Osteocyte (in vitro differentiated cells): ENCODE measurements around the gene WARS2. TPM values are rescaled to one million over a fixed set of nuclear protein-coding genes. Genes with fewer than 3 reads are reported as not detected.

Experiments
- DNase-seq: peaks from one replicate; pipeline ENCODE4 v3.0.0; 2021; ENCODE audit warnings: mixed read lengths; ENCODE audit not compliant: unreplicated experiment; ENCODE audit errors: extremely low spot score
- H3K27ac Mint-ChIP-seq: one replicate; pipeline ENCODE4 v1.8.0; 2021; ENCODE audit warnings: mild to moderate bottlenecking, mixed read lengths; ENCODE audit not compliant: unreplicated experiment
- H3K27me3 Mint-ChIP-seq: one replicate; pipeline ENCODE4 v1.8.0; 2021; ENCODE audit warnings: mixed read lengths; ENCODE audit not compliant: unreplicated experiment
- H3K36me3 Mint-ChIP-seq: one replicate; pipeline ENCODE4 v1.8.0; 2021; ENCODE audit warnings: mixed read lengths; ENCODE audit not compliant: unreplicated experiment
- H3K4me1 Mint-ChIP-seq: one replicate; pipeline ENCODE4 v1.8.0; 2021; ENCODE audit warnings: mixed read lengths; ENCODE audit not compliant: unreplicated experiment
- H3K4me3 Mint-ChIP-seq: one replicate; pipeline ENCODE4 v1.8.0; 2021; ENCODE audit warnings: mild to moderate bottlenecking, moderate library complexity, mixed read lengths; ENCODE audit not compliant: unreplicated experiment
- H3K9me3 Mint-ChIP-seq: one replicate; pipeline ENCODE4 v1.8.0; 2021; ENCODE audit warnings: mixed read lengths; ENCODE audit not compliant: unreplicated experiment
- total RNA-seq: library from RNA; stranded (reverse); gene quantifications from 2 replicates; pipeline ENCODE4 v1.2.1, GENCODE V29; 2021
- TF ChIP-seq, protein P1 (sequence below): fragments of 200-600 bp; sonication (generic); IDR thresholded peaks from 2 replicates; pipeline ENCODE4 v1.5.0; 2021; ENCODE audit warnings: antibody characterized with exemption, mild to moderate bottlenecking, moderate library complexity

The WARS2 gene
- total RNA-seq, 1 donor from 2014 or later, result 13.2 TPM

DNA sequence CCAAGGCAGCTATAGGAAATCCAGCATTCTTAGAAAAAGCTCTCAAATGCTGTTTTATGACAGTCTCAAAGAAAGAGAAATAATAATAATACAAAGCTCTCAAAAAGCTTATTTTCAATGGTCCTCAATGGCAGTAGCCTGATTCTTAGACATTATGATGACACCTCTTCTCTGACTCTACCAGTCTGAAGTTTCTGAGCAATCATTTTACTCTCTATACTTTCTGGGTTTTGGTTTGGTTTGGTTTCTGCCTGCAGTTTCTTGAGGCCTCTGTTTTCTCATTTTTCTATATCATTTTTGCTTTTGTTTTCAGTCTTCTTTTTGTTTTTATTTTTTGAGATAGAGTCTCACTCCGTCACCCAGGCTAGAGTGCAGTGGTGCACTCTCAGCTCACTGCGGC, 102.1 kb downstream of the WARS2 start:
- Mint-ChIP-seq H3K4me1 (no peaks in the 10 kb centered on the region), H3K9me3 (no peaks in the 10 kb centered on the region), H3K36me3 (no peaks in the 10 kb centered on the region), H3K27me3 (no peaks in the 10 kb centered on the region), H3K4me3 (no peak overlapping the region), H3K27ac (no peak overlapping the region)
- TF ChIP-seq, protein P1, sequence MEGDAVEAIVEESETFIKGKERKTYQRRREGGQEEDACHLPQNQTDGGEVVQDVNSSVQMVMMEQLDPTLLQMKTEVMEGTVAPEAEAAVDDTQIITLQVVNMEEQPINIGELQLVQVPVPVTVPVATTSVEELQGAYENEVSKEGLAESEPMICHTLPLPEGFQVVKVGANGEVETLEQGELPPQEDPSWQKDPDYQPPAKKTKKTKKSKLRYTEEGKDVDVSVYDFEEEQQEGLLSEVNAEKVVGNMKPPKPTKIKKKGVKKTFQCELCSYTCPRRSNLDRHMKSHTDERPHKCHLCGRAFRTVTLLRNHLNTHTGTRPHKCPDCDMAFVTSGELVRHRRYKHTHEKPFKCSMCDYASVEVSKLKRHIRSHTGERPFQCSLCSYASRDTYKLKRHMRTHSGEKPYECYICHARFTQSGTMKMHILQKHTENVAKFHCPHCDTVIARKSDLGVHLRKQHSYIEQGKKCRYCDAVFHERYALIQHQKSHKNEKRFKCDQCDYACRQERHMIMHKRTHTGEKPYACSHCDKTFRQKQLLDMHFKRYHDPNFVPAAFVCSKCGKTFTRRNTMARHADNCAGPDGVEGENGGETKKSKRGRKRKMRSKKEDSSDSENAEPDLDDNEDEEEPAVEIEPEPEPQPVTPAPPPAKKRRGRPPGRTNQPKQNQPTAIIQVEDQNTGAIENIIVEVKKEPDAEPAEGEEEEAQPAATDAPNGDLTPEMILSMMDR, result no peak
- no peak for DNase-seq

DNA sequence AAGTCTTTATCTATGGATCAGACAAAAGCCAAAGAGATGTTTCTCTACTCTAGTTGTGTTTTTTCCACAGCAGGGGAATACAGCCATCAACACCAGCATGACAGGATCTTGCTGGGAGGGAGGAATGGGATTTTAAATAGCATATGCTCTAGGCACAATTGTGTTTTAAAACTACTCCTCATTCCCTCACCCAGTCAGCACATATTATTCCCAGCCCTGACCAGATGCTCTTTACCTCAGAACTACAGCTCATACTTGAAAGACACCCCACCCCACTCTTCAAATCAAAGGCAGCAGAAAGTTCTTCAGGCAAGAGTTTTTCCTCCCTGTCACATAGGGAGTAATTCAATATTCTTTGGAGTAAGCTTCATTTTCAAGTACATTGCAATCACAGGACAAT, 106.1 kb downstream of the WARS2 start:
- TF ChIP-seq, protein P1, result no peak
- no peaks in the 10 kb centered on the region for H3K27me3 Mint-ChIP-seq
- no peak for DNase-seq
- H3K4me1 Mint-ChIP-seq, result no peaks in the 10 kb centered on the region
- H3K36me3 Mint-ChIP-seq, result peaks cover 7% of the 10 kb centered on the region
- H3K27ac Mint-ChIP-seq, result no peak overlapping the region
- H3K9me3 Mint-ChIP-seq, result no peaks in the 10 kb centered on the region
- no peak overlapping the region for H3K4me3 Mint-ChIP-seq

DNA sequence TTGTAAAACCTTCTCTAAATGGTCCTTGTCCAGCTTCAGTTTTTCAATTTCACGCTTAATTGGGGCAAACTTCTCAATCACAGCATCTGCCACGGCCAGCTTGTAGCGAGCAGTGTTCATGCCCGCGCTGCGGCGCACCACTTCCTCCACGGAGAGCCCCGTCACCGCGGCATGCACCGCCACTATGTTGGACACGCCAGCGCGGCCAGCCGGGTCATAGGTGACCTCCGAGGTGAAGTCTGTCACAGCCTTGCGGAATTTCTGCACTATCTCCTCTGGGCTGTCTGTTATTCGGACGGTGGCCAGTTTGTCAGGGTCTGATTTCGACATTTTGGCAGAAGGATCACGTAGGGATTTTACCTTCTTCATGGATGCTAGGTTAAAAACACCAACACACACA, 107.5 kb downstream of the WARS2 start:
- Mint-ChIP-seq H3K9me3 (no peaks in the 10 kb centered on the region), H3K4me3 (no peak overlapping the region), H3K36me3 (peaks cover 7% of the 10 kb centered on the region), H3K4me1 (no peaks in the 10 kb centered on the region), H3K27me3 (no peaks in the 10 kb centered on the region), H3K27ac (no peak overlapping the region)
- TF ChIP-seq, protein P1, result no peak
- no peak for DNase-seq

DNA sequence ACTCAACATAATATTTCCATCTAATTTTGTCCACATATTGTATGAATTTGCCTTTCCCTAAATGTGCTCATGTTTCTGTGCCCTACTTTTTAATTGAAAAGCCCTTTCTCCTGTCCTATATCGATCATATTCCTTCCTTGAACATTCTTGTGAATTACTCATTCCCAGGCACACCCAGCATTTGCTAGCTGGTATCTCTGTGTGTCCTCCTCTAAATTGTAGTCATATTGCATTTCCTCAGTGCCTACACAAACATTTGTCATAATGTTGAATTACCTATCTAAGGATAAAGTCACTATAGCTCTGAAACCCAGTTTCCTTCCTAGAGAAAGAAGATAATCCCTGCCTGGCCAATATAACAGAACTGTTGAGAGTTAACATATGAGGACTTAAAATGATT, 112.7 kb downstream of the WARS2 start:
- H3K4me1 Mint-ChIP-seq, result peaks cover 1% of the 10 kb centered on the region
- TF ChIP-seq, protein P1, result no peak
- DNase-seq, result no peak
- H3K36me3 Mint-ChIP-seq, result peaks cover 2% of the 10 kb centered on the region
- H3K27me3 Mint-ChIP-seq, result no peaks in the 10 kb centered on the region
- peaks cover 4% of the 10 kb centered on the region for H3K9me3 Mint-ChIP-seq
- no peak overlapping the region for H3K27ac Mint-ChIP-seq
- H3K4me3 Mint-ChIP-seq, result no peak overlapping the region

DNA sequence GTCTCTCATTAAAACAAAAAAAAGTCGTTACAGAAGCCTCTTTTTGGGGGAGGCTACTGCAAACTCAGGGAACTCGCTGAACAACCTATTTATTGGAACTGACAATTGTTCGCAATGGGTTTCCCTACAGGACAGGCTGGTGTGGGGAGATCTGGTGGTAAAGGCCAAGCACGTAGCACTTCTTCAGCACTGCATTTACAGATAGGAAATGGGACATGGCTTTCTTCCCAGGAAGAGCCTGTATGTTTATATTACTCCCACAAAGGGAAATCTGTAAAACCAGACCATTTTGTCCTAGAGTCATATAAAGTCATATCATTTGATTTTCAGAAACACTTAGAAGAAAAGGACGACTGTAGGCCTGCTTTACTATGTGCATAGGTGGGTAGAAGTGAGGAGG, 113.5 kb downstream of the WARS2 start:
- peaks cover 1% of the 10 kb centered on the region for H3K4me1 Mint-ChIP-seq
- DNase-seq, result no peak
- H3K36me3 Mint-ChIP-seq, result peaks cover 2% of the 10 kb centered on the region
- no peaks in the 10 kb centered on the region for H3K27me3 Mint-ChIP-seq
- peaks cover 4% of the 10 kb centered on the region for H3K9me3 Mint-ChIP-seq
- H3K27ac Mint-ChIP-seq, result no peak overlapping the region
- TF ChIP-seq, protein P1, result no peak
- H3K4me3 Mint-ChIP-seq, result no peak overlapping the region
